GM19455 (cell line): Measurements from ENCODE around the gene CRYBB2.
"Not testable (repeated sequence)": the region's sequence is repeated elsewhere in the genome, so short reads cannot be mapped to it uniquely, and the experiment has no call there.

Experiments used
- ATAC-seq: cut with Tn5 transposase; IDR thresholded peaks from one replicate; pipeline ENCODE4 v1.9.1; 2021; ENCODE audit not compliant: unreplicated experiment

Gene CRYBB2

DNA sequence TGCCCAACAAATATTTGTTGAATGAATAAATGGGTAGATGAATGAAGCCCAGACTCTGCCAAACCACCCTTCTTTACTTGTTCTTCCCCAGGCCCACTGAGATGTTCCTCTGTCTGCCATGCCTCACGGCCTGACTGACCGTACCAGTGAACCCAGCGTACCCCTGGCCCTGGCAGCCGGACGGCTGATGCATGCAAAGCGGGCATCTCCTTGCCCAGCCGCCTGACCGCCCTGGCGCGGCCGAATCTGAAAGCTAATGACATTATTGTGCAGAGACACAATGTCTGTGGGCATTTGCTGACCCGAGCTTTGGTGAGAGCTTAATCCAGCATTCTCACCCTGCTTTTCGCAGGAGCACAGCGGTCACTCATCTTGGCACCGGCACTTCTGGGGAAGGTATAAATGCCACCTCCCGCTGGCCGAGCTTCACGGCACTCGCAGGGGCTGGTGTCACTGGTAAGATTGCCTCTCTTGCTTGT, at the start of gene CRYBB2:
Gene CRYBB2, plus strand, starts transcription at position 429 of the 479 bp plus-strand sequence. CDS start 1,791 bp downstream, outside the sequence.
- no peak for ATAC-seq

GRCh38 chr22:25170426-25170980, 48.9 kb upstream of the CRYBB2 start:
- ATAC-seq, result no peak

DNA sequence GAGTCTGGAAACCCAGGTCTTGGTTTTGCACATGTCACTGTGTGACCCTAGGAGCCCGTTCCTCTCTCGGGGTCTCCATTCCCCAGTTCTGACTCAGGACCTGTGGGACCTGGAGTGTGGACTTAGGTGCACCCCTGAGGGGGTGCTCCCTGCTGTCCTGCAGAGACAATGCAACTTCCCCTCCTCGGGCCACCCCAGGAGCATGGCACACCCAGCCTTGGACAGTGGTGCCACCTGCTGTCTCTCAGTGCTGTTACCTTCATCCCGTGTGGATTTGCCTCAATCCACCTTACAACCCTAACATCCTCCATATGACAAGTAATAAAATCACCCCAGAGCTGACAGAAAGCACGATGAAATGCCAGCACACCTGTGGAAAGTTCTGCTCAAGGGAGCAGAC, 47.3 kb upstream of the CRYBB2 start:
- ATAC-seq, result no peak

DNA sequence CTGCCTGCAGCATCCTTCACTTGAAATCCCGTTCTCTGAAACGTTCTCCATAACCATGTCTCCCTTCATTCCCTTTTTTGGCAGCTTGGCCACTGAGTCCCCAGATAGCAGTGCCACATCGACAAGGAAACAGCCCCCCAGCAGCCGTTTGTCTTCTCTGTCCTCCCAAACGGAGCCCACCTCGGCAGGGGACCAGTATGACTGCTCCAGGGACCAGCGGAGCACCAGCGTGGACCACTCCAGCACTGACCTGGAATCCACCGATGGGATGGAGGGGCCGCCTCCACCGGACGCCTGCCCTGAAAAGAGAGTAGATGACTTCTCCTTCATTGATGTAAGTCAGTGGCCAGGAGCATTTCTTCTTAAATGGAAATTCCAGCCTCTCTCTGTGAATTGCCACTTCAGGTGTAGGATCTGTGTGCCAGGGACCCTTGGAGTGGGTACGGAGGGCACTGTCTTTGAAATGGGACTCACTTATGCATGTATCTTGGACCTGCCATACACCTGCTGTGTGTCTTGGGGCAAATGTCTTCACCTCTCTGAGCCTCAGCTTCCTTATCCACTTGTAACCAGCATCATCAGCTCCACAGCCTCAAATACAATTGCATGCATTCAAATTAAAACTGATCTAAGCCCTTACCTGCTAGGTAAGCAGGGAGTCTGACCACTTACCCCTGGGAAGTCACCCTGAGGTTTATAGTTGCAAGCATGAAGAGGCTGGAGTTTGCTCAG, 45.1 kb upstream of the CRYBB2 start:
- ATAC-seq, result no peak

DNA sequence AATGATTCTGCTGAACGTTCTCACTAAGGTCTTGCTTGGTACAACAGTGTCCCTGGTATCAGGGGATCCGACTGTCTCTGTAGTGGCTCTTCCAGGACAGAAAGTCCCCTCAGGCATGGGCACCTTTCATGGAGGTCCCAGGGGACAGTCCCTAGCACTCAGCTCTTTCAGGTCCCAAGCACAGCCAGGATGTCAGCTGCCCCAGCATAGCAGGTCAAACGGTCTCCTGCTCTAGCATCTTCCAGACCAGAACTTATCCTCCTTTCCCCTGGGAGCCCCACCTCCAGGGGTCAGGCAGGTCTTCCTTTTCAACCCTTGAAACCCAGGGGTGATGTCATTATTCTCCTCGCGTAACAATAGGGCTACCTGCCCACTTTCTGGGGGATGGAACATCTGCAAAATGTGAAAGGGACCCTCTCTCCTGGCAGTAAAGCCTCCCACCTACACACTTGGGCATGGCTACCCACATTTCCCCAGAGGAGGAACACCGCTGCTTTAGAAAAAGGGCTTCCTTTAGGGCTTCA, 44.5 kb upstream of the CRYBB2 start:
- no peak for ATAC-seq

DNA sequence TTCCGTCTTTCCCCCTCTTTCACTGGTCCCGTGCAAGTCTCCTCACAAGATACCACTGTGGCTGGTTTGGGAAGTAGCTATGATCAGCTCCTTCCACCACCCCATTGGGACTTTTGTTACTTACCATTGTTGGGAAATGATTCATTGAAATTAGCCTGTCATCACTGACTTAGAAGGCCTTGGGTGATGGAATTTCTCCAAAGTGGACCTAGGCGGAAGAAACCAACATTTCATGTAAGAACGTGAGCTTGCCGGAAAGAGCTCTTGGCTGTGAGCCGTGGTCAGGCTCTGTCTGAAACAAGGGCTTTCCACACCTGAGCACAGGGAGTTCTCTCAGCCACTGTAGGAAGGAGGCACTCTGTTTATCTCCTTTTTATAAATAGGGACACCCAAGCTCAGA, 43.3 kb upstream of the CRYBB2 start:
- ATAC-seq, result no peak

- ATAC-seq, result no peak
Measured at GRCh38 chr22:25176799-25177198, 42.6 kb upstream of the CRYBB2 start.

DNA sequence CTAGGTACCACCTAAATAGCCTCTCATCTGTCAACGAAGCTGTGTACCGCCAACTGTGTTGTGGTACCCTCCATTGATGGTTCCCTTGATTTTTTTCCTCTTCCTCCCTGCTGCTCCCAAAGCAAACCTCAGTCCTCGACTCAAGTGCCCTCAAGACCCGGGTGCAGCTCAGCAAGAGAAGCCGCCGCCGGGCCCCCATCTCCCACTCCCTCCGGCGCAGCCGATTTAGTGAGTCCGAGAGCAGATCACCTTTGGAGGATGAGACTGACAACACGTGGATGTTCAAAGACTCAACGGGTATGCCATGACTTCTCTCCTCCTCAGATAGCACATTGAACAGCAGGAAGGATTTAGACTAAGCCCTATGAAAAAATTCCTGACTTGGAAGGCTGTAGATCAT, 42.2 kb upstream of the CRYBB2 start:
- no peak for ATAC-seq

DNA sequence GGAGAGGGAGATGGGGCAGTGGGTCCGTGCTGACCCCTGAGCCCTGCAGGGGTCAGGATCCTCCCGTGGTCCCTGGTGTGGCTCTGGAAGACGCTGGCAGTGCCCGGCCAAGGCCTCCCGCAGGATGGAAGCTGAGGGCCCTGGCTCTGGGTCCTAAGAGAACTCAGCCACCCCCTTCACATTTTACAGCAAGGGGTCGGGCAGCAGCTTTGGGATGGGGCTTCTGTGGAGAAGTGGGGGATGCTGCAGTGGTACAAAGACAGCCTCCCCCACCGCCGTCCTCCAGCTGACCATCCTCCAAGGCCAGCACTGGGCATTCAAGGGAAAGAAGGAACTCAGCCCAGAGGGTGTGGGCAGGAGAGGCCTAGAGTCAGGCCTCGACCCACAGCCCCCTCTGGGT, 41.5 kb upstream of the CRYBB2 start:
- no peak for ATAC-seq

GRCh38 chr22:25178348-25178747, 41.1 kb upstream of the CRYBB2 start:
- ATAC-seq, result not testable (repeated sequence)

GRCh38 chr22:25178869-25179631, 40.4 kb upstream of the CRYBB2 start:
- ATAC-seq, result not testable (repeated sequence)

- ATAC-seq, result no peak
Measured at GRCh38 chr22:25182131-25183110, 37.0 kb upstream of the CRYBB2 start.

DNA sequence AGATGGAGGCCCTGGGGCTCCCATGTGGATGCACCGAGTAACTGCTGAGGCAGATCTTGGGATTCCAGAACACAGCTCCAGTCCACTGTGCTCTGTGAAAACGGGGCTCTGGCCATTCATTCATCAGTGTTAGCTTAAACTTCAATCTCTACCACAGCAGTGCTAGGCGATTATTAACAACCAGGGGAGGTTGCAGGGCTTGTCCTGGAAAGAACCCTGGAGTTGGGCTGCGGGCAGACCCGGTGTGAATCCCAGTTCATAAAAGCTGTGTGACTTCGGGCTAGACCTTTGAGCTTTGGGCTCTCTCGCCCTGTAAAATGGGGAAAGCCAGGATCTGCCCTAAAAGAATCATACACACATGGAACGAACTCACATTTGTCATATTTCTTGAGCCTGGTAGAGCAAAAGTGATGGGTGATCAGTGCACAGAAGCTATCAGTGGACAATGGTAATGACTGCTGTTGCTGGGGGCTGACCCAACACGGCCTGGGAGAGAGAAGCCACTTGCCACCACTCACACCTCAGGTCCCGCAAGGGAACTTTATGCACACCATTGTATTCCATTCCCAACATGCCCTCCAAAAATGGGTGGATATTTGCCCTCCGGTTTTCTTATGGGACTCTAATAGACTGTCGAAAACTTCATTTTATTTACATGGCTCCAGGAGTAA, 35.4 kb upstream of the CRYBB2 start:
- ATAC-seq, result no peak

- ATAC-seq, result no peak
Measured at GRCh38 chr22:25186140-25186539, 33.3 kb upstream of the CRYBB2 start.

DNA sequence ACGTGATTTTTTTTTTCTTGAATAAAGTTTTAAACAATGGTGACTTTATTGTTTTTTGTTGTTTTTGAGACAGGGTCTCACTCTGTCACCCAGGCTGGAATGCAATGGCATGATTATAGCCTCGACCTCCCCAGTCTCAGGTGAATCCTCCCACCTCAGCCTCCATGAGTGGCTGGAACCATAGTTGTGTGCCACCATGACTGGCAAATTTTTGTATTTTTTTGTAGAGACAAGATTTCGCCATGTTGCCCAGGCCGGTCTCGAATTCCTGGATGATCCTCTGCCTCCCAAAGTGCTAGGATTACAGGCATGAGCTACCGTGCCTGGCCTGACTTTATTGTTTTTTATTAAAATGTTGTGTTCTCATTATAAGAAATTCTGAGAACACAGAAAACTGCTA, 32.0 kb upstream of the CRYBB2 start:
- ATAC-seq, result no peak

DNA sequence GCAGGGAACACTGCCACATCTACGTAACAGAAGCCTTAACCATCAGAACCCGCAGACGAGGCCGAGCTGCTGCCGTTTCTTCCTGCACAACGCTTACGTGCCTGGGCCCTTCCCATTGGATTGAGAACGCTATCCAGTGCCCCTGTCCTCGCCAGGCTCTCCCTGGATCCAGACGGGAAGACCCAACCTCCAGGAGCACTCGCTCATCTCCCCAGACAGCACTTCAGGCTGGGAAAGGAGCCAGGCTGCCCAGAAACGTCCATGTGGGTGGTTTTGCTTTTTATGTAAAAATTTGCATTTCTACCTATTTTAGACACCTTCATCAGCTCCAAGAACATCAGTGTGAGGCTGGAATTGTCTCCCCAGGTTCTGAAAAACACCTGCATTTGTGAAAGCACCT, 27.0 kb upstream of the CRYBB2 start:
- no peak for ATAC-seq

DNA sequence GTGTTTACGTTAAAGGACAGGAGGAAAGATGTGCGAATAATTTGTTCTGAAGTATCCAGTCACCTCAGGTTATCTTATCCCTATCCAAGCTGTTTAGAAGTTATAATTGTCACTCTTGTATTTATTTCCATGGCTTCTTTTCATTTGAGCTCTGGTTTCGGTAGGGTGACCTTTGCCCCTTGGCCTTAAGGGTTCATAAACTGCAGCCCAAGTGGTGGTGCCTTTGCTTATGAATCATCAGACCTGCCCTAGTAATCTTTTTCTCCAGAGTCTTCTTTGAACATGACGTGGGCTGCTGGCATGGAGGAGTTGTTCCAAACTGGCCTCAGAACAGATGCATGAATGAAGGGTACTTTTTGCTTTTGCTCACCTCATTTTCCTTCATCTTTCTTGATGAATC, 26.3 kb upstream of the CRYBB2 start:
- ATAC-seq, result no peak

GRCh38 chr22:25193548-25193947, 25.9 kb upstream of the CRYBB2 start:
- ATAC-seq, result no peak

DNA sequence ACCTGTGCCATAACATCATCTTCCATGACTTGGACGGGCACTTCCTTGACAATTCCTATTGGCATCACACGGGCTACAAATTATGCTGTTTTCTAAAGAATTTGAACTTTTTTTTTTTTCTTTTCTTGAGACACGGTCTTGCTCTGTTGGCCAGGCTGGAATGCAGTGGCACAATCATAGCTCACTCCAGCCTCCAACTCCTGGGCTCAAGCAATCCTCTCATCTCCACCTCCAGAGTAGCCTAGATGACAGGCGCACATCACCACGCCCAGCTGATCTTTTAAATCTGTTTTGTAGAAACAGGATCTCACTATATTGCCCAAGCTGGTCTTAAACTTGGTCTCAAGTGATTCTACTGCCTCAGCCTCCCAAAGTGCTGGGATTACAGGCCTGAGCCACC, 23.1 kb upstream of the CRYBB2 start:
- no peak for ATAC-seq

DNA sequence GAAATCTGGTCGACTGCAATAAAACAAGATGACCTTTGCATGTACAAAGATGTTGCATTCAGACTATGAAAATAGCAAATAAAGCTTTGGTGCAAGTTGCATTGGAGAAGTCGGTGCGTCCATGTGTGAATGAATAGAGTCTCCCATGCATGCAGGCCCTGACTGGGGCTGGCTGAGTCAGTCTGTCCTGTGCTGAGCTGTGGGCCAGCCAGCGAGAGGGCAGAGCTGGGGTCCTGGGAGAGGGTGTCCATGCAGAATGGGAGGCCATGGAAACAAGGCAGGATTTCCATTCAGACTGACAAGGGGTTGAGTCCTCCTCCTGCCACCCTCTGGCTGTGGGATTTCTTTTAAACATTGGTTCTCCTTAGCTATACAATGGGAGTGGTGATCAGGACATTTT, 22.1 kb upstream of the CRYBB2 start:
- ATAC-seq, result no peak
